Endothelial cell of umbilical vein (primary cell): ENCODE measurements around the gene PEMT.

Source experiments
- CTCF ChIP-seq, 2 donors: IDR thresholded peaks; 1 replicate in 1 of 2; 2 replicates in 1 of 2; pipeline ENCODE4 v1.5.1; 2011; ENCODE audit warnings: low read length in 2 of 2, mild to moderate bottlenecking in 2 of 2, moderate library complexity in 2 of 2, control low read depth in 1 of 2, inconsistent platforms in 1 of 2, low read depth in 1 of 2; ENCODE audit not compliant: insufficient read depth in 1 of 2; ENCODE audit errors: extremely low read depth in 1 of 2
- EZH2 ChIP-seq: IDR thresholded peaks from 2 replicates; pipeline ENCODE4 v1.6.1; 2012; ENCODE audit warnings: borderline replicate concordance, low read depth, mild to moderate bottlenecking, moderate library complexity, low read length, inconsistent platforms; ENCODE audit not compliant: severe bottlenecking
- FOS ChIP-seq: IDR thresholded peaks from 2 replicates; pipeline ENCODE4 v1.6.1; 2011; ENCODE audit warnings: mild to moderate bottlenecking, low read length, moderate library complexity, borderline replicate concordance; ENCODE audit not compliant: insufficient read depth
- JUN ChIP-seq: IDR thresholded peaks from 2 replicates; pipeline ENCODE4 v1.6.1; 2011; ENCODE audit warnings: borderline replicate concordance, low read depth; ENCODE audit not compliant: insufficient read length, insufficient read depth
- MAX ChIP-seq: IDR thresholded peaks from 2 replicates; pipeline ENCODE4 v1.6.1; 2011; ENCODE audit not compliant: insufficient read depth, insufficient read length
- MYC ChIP-seq: IDR thresholded peaks from one replicate; pipeline ENCODE4 v1.6.1; 2011; ENCODE audit warnings: mild to moderate bottlenecking, low read depth, low read length
- POLR2A ChIP-seq: IDR thresholded peaks from 2 replicates; pipeline ENCODE4 v1.6.1; 2012; ENCODE audit warnings: low read depth, mild to moderate bottlenecking, control low read depth, low read length
- POLR2AphosphoS5 ChIP-seq: IDR thresholded peaks from 2 replicates; pipeline ENCODE4 v1.6.1; 2012; ENCODE audit warnings: low read depth, mild to moderate bottlenecking, control low read depth, low read length, moderate library complexity; ENCODE audit not compliant: insufficient read depth

GRCh38 chr17:17491031-17491471, 100.5 kb downstream of the PEMT start:
- TF ChIP-seq CTCF (IDR thresholded peaks at IDR 0.05; ENCODE audit: extremely low read depth in 1 of 2, insufficient read depth in 1 of 2, low read depth in 1 of 2, low read length in 2 of 2) (no peak), EZH2 (no peak), MYC (no peak), POLR2A (no peak), MAX (no peak), JUN (no peak), POLR2AphosphoS5 (no peak), FOS (no peak)
